HG03196 (cell line): ENCODE results near the gene RIPPLY2.
"Not testable (repeated sequence)": the region's sequence is repeated elsewhere in the genome, so short reads cannot be mapped to it uniquely, and the experiment has no call there.

Experiments
- ATAC-seq: cut with Tn5 transposase; IDR thresholded peaks from one replicate; pipeline ENCODE4 v1.9.1; 2021; ENCODE audit not compliant: unreplicated experiment

Gene RIPPLY2

DNA sequence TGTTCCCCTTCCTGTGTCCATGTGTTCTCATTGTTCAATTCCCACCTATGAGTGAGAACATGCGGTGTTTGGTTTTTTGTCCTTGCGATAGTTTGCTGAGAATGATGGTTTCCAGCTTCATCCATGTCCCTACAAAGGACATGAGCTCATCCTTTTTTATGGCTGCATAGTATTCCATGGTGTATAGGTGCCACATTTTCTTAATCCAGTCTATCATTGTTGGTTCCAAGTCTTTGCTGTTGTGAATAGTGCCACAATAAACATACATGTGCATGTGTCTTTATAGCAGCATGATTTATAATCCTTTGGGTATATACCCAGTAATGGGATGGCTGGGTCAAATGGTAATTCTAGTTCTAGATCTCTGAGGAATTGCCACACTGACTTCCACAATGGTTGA lies 43.9 kb downstream of the RIPPLY2 start:
- not testable (repeated sequence) for ATAC-seq

DNA sequence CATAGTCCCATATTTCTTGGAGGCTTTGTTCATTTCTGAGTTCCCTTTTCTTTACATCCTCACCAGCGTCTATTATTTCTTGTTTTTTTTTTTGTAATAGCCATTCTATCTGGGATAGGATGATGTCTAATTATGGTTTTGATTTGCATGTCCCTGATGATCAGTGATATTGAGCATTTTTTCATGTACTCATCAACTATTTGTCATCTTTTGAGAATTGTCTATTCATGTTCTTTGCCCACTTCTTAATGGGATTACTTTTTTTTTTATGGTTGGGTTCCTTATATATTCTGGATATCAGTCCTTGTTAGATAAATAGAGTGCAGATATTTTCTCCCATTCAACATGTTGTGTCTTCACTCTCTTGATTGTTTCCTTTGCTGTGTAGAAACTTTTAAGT lies 48.5 kb downstream of the RIPPLY2 start:
- no peak for ATAC-seq

DNA sequence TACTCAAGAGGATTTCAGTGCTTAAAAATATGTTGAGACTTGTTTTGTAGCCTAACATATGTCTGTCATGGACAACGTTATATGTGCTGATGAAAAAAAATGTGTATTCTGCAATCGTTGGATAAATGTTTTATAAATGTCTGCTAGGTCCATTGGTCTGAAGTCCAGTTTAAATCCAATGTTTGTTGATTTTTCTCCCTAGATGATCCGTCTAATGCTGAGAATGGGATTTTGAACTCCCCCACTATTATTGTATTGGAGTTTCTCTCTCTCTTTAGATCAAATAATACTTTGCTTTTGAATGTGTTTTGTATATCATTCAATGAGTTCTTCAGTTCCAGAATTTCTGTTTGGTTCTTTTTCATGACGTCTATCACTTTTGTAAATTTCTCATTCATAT lies 51.2 kb downstream of the RIPPLY2 start:
- no peak for ATAC-seq

DNA sequence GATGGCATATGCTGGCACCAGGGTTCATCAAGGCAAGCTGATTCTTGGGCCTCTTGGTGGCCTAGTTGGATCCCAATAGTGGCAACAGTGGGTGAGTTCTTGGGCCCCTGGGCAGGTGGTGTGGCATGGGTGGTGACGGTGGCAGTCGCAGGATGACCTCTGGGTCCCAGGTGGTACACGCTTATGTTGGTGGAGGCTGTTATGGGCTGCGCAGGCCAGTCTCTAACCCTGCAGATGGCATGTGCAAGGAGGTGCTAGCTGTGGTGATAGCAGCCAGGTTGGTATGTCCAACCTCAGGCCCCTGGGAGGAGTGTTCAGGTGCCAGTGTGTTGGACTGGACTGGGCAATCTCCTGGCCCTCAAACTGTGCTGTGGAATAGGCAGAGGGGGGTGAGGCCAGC lies 52.5 kb downstream of the RIPPLY2 start:
- no peak for ATAC-seq
